Fibroblast of lung (primary cell): ENCODE results near the gene PRKCG. TPM values are rescaled to one million over a fixed set of nuclear protein-coding genes. Genes with fewer than 3 reads are reported as not detected.
"Not testable (repeated sequence)": the region's sequence is repeated elsewhere in the genome, so short reads cannot be mapped to it uniquely, and the experiment has no call there.

Experiments used
- DNase-seq, 2 donors: peaks; one replicate each; pipeline versions ENCODE4 v3.0.0 to v3.0.0-alpha.2; 2010; ENCODE audit warnings: low read depth in 2 of 2
- H2AFZ ChIP-seq: 2 replicates; pipeline ENCODE4 v1.5.1; 2012; ENCODE audit warnings: low read length, control low read depth, inconsistent platforms
- H3K27ac ChIP-seq: 2 replicates; pipeline ENCODE4 v1.5.1; 2011; ENCODE audit warnings: low read length, control low read depth; ENCODE audit not compliant: insufficient read depth
- H3K27me3 ChIP-seq: 2 replicates; pipeline ENCODE4 v1.5.1; 2011; ENCODE audit warnings: mild to moderate bottlenecking, low read length; ENCODE audit not compliant: control insufficient read depth, insufficient read depth
- H3K36me3 ChIP-seq: 2 replicates; pipeline ENCODE4 v1.5.1; 2011; ENCODE audit warnings: low read length; ENCODE audit not compliant: control insufficient read depth, insufficient read depth
- H3K4me1 ChIP-seq: 2 replicates; pipeline ENCODE4 v1.5.1; 2011; ENCODE audit warnings: low read length; ENCODE audit not compliant: control insufficient read depth, insufficient read depth; ENCODE audit errors: extremely low read depth
- H3K4me2 ChIP-seq: 2 replicates; pipeline ENCODE4 v1.5.1; 2011; ENCODE audit warnings: low read length, control low read depth; ENCODE audit not compliant: insufficient read depth; ENCODE audit errors: extremely low read depth
- H3K4me3 ChIP-seq, 4 experiments: fragments of 200-600 bp in 1 of 4; sonication (generic) in 1 of 4; replicated peaks in 1 of 4; 2 replicates each; pipeline ENCODE4 v1.5.1; 2011 to 2016; ENCODE audit warnings: low read length in 4 of 4, low read depth in 3 of 4, mild to moderate bottlenecking in 3 of 4, control low read depth in 2 of 4, inconsistent platforms in 1 of 4, mixed read lengths in 1 of 4; ENCODE audit not compliant: insufficient read depth in 1 of 4; ENCODE audit errors: control extremely low read depth in 1 of 4
- H3K79me2 ChIP-seq: 2 replicates; pipeline ENCODE4 v1.5.1; 2012; ENCODE audit warnings: mild to moderate bottlenecking, low read length, inconsistent platforms; ENCODE audit not compliant: control insufficient read depth, insufficient read depth
- H3K9ac ChIP-seq: 2 replicates; pipeline ENCODE4 v1.5.1; 2011; ENCODE audit warnings: mild to moderate bottlenecking, low read length, control low read depth; ENCODE audit not compliant: insufficient read depth
- H3K9me3 ChIP-seq: 2 replicates; pipeline ENCODE4 v1.5.1; 2012; ENCODE audit warnings: low read depth, low read length; ENCODE audit not compliant: control insufficient read depth, insufficient read depth
- H4K20me1 ChIP-seq: 2 replicates; pipeline ENCODE4 v1.5.1; 2011; ENCODE audit warnings: low read length; ENCODE audit not compliant: control insufficient read depth, insufficient read depth; ENCODE audit errors: extremely low read depth
- EZH2 ChIP-seq: IDR thresholded peaks from 2 replicates; pipeline ENCODE4 v1.5.1; 2012; ENCODE audit warnings: low read length, control low read depth, mild to moderate bottlenecking; ENCODE audit errors: missing control alignments
- polyA minus RNA-seq: library from RNA; depleted of rRNA, polyadenylated mRNA; stranded (reverse); fragments of >200 nt; gene quantifications from 2 replicates; pipeline ENCODE4 v1.2.3, GENCODE V29; 2011; ENCODE audit warnings: low replicate concordance
- polyA plus RNA-seq, 2 donors: library from polyadenylated mRNA; depleted of rRNA in 1 of 2; stranded (reverse) in 1 of 2; unstranded in 1 of 2; fragments of >200 nt; gene quantifications; 2 replicates each; pipeline ENCODE4 v1.2.1, GENCODE V29; 2011 to 2012; ENCODE audit warnings: missing spikeins in 1 of 2
- total RNA-seq: library from RNA; depleted of rRNA; stranded (reverse); fragments of >200 nt; gene quantifications from 2 replicates; pipeline ENCODE4 v1.2.1, GENCODE V29; 2014
- TF ChIP-seq, protein P1 (sequence below), 2 donors: IDR thresholded peaks in 1 of 2; conservative IDR thresholded peaks in 1 of 2; 1 replicate in 1 of 2; 2 replicates in 1 of 2; pipeline ENCODE4 v1.5.1; 2011 to 2012; ENCODE audit warnings: low read length in 2 of 2, control low read depth in 1 of 2, inconsistent platforms in 1 of 2, low read depth in 1 of 2, mild to moderate bottlenecking in 1 of 2

PRKCG gene
- not detected in 2 replicates for total RNA-seq
- polyA plus RNA-seq: not detected in 2 replicates
- polyA plus RNA-seq (2012): not detected in 2 replicates
- polyA minus RNA-seq: 0.11 TPM in 1 of 2 replicates, not detected in the other

DNA sequence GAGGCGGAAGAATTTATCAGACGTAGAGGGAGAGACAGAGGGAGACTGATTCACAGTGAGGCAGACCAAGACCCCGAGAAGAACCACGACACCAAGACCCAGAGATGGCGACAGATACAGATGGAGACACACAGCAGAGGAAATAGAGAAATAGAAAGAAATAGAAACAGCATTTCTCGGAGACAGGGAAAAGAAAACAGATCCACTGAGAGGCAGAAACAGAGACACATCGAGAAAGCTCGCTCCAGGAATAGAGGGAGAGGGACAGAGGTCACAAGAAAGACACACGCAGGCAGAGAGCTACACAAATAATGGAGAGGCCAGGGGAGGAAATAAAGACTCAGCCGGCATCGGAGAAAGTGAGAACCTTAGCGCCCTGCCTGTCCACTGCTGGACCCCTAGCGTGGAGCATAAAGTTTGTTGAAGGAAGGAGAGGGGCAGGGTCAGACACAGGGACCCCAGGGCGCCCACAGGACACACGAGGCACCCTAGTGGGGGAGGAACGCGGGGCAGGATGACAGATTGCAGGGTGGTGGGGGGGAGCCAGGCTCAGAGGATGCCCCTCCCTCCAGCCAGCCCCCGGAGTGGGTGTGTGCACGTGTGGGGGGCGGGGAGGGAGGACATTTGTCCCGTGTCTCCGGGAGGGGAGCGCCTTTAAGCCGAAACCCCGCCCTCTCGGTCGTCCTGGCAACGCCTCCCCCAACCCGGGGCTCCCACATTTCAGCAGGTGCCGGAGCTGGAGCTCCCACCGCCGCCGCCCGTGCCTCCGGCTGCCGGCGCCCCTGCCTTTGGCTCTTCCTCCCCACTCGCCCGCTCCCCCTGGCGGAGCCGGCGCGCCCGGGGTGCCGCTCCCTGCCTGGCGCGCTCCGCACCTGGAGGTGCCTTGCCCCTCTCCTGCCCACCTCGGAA lies at the start of gene PRKCG:
Gene PRKCG, plus strand, starts transcription at position 716 of the 909 bp plus-strand sequence. CDS start 298 bp downstream, outside the sequence.
- Histone ChIP-seq H3K36me3 (no peaks in the 10 kb centered on the region), H3K27me3 (peaks cover 47% of the 10 kb centered on the region), H3K9me3 (no peaks in the 10 kb centered on the region), H2AFZ (no peak within 1 kb of the TSS), H3K4me3 (peak within 1 kb of the TSS; percentile 7 to 48 (median 29)), H3K4me2 (peak within 1 kb of the TSS; percentile 64), H3K79me2 (no peaks in the 10 kb centered on the region), H3K9ac (no peak within 1 kb of the TSS), H3K27ac (no peak within 1 kb of the TSS), H4K20me1 (no peaks in the 10 kb centered on the region), H3K4me1 (peaks cover 8% of the 10 kb centered on the region)
- DNase-seq: no peak
- peak; percentile 45 for TF ChIP-seq EZH2
- TF ChIP-seq, protein P1, sequence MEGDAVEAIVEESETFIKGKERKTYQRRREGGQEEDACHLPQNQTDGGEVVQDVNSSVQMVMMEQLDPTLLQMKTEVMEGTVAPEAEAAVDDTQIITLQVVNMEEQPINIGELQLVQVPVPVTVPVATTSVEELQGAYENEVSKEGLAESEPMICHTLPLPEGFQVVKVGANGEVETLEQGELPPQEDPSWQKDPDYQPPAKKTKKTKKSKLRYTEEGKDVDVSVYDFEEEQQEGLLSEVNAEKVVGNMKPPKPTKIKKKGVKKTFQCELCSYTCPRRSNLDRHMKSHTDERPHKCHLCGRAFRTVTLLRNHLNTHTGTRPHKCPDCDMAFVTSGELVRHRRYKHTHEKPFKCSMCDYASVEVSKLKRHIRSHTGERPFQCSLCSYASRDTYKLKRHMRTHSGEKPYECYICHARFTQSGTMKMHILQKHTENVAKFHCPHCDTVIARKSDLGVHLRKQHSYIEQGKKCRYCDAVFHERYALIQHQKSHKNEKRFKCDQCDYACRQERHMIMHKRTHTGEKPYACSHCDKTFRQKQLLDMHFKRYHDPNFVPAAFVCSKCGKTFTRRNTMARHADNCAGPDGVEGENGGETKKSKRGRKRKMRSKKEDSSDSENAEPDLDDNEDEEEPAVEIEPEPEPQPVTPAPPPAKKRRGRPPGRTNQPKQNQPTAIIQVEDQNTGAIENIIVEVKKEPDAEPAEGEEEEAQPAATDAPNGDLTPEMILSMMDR (conservative IDR thresholded peaks at IDR 0.05 in 1 of 2, IDR thresholded peaks at IDR 0.05 in 1 of 2; ENCODE audit: low read depth in 1 of 2, low read length in 2 of 2): peak; percentile 15 to 44

DNA sequence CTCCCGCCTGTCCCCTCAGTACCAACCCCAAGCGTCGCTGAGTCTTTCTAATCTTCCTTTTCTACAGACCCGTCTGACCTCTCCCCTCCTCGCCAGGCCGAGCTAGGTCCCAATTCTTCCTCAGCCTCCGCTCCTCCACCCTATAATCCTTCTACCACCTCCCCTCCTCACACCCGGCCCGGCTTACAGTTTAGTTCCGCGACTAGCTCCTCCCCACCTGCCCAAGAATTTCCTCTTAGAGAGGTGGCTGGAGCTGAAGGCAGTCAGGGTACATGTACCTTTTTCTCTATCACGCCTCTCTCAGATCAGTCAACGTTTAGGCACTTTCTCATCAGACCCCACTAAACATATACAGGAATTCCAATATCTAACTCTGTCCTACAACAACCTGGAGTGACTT lies 49.1 kb upstream of the PRKCG start:
- H3K4me2 ChIP-seq, H3K36me3 ChIP-seq, H3K9ac ChIP-seq, H3K4me3 ChIP-seq, H3K27ac ChIP-seq, H3K9me3 ChIP-seq, H4K20me1 ChIP-seq, H3K79me2 ChIP-seq, DNase-seq, H3K27me3 ChIP-seq, H2AFZ ChIP-seq, H3K4me1 ChIP-seq: not testable (repeated sequence)

DNA sequence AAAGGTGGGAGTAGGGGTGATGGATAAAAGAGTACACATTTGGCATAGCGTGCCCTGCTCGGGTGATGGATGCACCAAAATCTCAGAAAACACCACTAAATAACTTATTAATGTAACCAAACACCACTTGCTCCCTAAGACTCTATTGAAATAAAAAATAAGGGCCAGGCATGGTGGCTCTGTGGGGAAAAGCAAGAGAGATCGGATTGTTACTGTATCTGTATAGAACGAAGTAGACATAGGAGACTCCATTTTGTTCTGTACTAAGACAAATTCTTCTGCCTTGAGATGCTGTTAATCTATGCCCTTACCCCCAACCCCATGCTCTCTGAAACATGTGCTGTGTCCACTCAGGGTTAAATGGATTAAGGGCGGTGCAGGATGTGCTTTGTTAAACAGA lies 43.6 kb upstream of the PRKCG start:
- not testable (repeated sequence) for H3K9me3 ChIP-seq, H3K36me3 ChIP-seq, H2AFZ ChIP-seq, H4K20me1 ChIP-seq, H3K4me2 ChIP-seq, H3K27ac ChIP-seq, H3K4me1 ChIP-seq, H3K9ac ChIP-seq, H3K79me2 ChIP-seq, DNase-seq, H3K27me3 ChIP-seq, H3K4me3 ChIP-seq

DNA sequence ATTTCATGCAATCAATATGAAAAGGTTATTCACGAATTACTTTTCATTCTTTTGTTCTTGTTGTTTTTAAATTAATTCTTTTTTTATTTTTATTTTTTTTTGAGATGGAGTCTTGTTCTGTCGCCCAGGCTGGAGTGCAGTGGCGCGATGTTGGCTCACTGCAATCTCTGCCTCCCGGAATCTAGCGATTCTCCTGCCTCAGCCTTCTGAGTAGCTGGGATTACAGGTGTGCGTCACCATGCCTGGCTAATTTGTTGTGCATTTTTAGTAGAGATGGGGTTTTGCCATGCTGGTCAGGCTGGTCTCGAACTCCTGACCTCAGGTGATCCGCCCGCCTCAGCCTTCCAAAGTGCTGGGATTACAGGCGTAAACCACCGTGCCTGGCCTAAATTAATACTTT lies 41.8 kb upstream of the PRKCG start:
- H3K4me2 ChIP-seq, H3K36me3 ChIP-seq, H4K20me1 ChIP-seq, H2AFZ ChIP-seq, H3K79me2 ChIP-seq, H3K9me3 ChIP-seq, DNase-seq, H3K4me1 ChIP-seq, H3K9ac ChIP-seq, H3K4me3 ChIP-seq, H3K27me3 ChIP-seq, H3K27ac ChIP-seq: not testable (repeated sequence)

DNA sequence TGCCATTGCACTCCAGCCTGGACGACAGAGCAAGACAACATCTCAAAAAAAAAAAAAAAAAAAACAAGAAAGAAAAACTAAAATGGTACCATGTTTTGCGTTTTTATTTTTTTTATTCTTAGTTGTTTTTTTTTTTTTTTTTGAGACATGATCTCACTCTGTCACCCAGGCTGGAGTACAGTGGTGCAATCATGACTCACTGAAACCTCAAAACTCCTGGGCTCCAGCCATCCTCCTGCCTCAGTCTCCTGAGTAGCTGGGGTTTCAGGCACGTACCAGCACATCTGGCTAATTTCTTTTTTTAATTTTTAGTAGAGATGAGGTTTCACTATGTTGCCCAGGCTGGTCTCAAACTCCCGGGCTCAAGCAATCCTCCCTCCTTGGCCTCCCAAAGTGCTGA lies 41.1 kb upstream of the PRKCG start:
- H3K27me3 ChIP-seq, H3K4me2 ChIP-seq, H3K79me2 ChIP-seq, H3K9ac ChIP-seq, H3K4me1 ChIP-seq, H3K4me3 ChIP-seq, H3K36me3 ChIP-seq, H2AFZ ChIP-seq, H3K27ac ChIP-seq, H4K20me1 ChIP-seq, H3K9me3 ChIP-seq: not testable (repeated sequence)
- DNase-seq: peak; percentile 88 to 89
